Measurements from ENCODE around the gene CACNG6.

DNA sequence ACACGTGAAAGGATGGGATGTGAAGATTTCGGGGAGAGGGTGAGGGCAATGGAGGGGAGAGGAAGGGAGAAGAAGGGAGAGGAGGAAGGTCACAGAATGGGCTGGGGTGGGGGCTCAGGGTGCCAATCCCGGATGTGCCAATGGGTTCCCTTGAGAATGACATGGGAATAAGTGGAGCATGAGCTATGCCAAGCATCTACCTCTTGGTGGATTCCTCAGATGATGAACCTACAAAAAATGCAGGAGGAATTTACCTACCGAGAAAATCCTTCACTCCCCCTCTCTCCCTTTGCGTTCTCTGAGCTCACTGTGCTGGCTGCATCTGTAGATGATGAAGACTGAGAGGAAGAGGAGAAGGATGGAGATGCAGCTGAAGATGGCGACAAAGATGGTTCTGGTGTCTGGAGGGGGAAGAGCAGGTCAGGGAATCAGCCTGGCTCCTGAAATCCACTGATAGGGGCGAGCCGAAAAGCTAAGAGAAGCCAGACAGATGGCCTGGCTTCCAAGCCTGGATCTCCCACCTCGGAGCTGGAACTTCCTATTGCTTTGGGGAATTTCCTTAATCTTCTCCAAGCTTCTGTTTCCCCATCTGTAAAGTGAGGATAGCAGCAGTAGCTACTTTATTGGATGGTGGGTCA is 50.7 kb downstream of the CACNG6 start:
- TF ChIP-seq, protein P1, sequence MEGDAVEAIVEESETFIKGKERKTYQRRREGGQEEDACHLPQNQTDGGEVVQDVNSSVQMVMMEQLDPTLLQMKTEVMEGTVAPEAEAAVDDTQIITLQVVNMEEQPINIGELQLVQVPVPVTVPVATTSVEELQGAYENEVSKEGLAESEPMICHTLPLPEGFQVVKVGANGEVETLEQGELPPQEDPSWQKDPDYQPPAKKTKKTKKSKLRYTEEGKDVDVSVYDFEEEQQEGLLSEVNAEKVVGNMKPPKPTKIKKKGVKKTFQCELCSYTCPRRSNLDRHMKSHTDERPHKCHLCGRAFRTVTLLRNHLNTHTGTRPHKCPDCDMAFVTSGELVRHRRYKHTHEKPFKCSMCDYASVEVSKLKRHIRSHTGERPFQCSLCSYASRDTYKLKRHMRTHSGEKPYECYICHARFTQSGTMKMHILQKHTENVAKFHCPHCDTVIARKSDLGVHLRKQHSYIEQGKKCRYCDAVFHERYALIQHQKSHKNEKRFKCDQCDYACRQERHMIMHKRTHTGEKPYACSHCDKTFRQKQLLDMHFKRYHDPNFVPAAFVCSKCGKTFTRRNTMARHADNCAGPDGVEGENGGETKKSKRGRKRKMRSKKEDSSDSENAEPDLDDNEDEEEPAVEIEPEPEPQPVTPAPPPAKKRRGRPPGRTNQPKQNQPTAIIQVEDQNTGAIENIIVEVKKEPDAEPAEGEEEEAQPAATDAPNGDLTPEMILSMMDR (IDR thresholded peaks at IDR 0.05; ENCODE audit: borderline replicate concordance, extremely low read depth, low read length, poor library complexity, severe bottlenecking), result no peak
- TF ChIP-seq EZH2 (IDR thresholded peaks at IDR 0.05; ENCODE audit: borderline replicate concordance, low read depth, low read length, severe bottlenecking), result no peak
